H9 (cell line): ENCODE results near the gene DNAJB5. TPM values are rescaled to one million over a fixed set of nuclear protein-coding genes. Genes with fewer than 3 reads are reported as not detected.

Experiments used
- DNase-seq: peaks from one replicate; pipeline ENCODE4 v3.0.0-alpha.2; 2017
- H2AFZ ChIP-seq: one replicate; pipeline ENCODE4 v1.6.1; 2013; ENCODE audit warnings: mild to moderate bottlenecking, low read length, control low read depth, moderate library complexity
- H2AK5ac ChIP-seq: 2 replicates; pipeline ENCODE4 v1.6.1; 2013; ENCODE audit warnings: low read length, control low read depth, mixed read lengths; ENCODE audit not compliant: insufficient read length
- H2BK120ac ChIP-seq: one replicate; pipeline ENCODE4 v1.6.1; 2013; ENCODE audit warnings: low read depth, mild to moderate bottlenecking, low read length, control low read depth, inconsistent platforms; ENCODE audit not compliant: poor library complexity, severe bottlenecking
- H2BK12ac ChIP-seq: 2 replicates; pipeline ENCODE4 v1.6.1; 2013; ENCODE audit warnings: low read length, control low read depth, mixed read lengths, low read depth; ENCODE audit not compliant: insufficient read length
- H2BK15ac ChIP-seq: 2 replicates; pipeline ENCODE4 v1.6.1; 2013; ENCODE audit warnings: low read depth, low read length, control low read depth
- H2BK20ac ChIP-seq: one replicate; pipeline ENCODE4 v1.6.1; 2013; ENCODE audit warnings: low read depth, mild to moderate bottlenecking, low read length, control low read depth, inconsistent platforms; ENCODE audit not compliant: poor library complexity, severe bottlenecking
- H2BK5ac ChIP-seq: 2 replicates; pipeline ENCODE4 v1.6.1; 2013; ENCODE audit warnings: low read length, control low read depth, mixed read lengths; ENCODE audit not compliant: insufficient read length
- H3K14ac ChIP-seq: 2 replicates; pipeline ENCODE4 v1.6.1; 2013; ENCODE audit warnings: low read length, control low read depth; ENCODE audit not compliant: insufficient read depth
- H3K18ac ChIP-seq: 2 replicates; pipeline ENCODE4 v1.6.1; 2013; ENCODE audit warnings: low read depth, mild to moderate bottlenecking, mixed read lengths, low read length, control low read depth; ENCODE audit not compliant: insufficient read length
- H3K23ac ChIP-seq: 2 replicates; pipeline ENCODE4 v1.6.1; 2013; ENCODE audit warnings: low read length, control low read depth, mixed read lengths, low read depth; ENCODE audit not compliant: insufficient read length
- H3K23me2 ChIP-seq: 2 replicates; pipeline ENCODE4 v1.6.1; 2013; ENCODE audit warnings: low read depth, mild to moderate bottlenecking, mixed read lengths, low read length, control low read depth; ENCODE audit not compliant: insufficient read length, poor library complexity, severe bottlenecking
- H3K27ac ChIP-seq: 2 replicates; pipeline ENCODE4 v1.5.1; 2013; ENCODE audit warnings: low read length, control low read depth, mixed read lengths, low read depth; ENCODE audit not compliant: insufficient read length
- H3K27me3 ChIP-seq: 2 replicates; pipeline ENCODE4 v1.6.1; 2013; ENCODE audit warnings: low read length, control low read depth, inconsistent platforms; ENCODE audit not compliant: insufficient read depth
- H3K4ac ChIP-seq: 2 replicates; pipeline ENCODE4 v1.6.1; 2013; ENCODE audit warnings: low read depth, mild to moderate bottlenecking, control low read depth, inconsistent platforms, low read length, moderate library complexity
- H3K4me1 ChIP-seq: 2 replicates; pipeline ENCODE4 v1.6.1; 2013; ENCODE audit warnings: low read length, control low read depth, inconsistent platforms; ENCODE audit not compliant: insufficient read depth
- H3K4me2 ChIP-seq: 2 replicates; pipeline ENCODE4 v1.6.1; 2013; ENCODE audit warnings: low read length, control low read depth, mixed read lengths; ENCODE audit not compliant: insufficient read length, insufficient read depth
- H3K56ac ChIP-seq: 2 replicates; pipeline ENCODE4 v1.6.1; 2013; ENCODE audit warnings: low read depth, mild to moderate bottlenecking, mixed read lengths, low read length, control low read depth; ENCODE audit not compliant: insufficient read length
- H3K79me1 ChIP-seq: 2 replicates; pipeline ENCODE4 v1.6.1; 2013; ENCODE audit warnings: low read depth, mild to moderate bottlenecking, moderate library complexity, low read length, control low read depth, inconsistent platforms; ENCODE audit not compliant: insufficient read depth, poor library complexity, severe bottlenecking
- H3K79me2 ChIP-seq: 2 replicates; pipeline ENCODE4 v1.6.1; 2013; ENCODE audit warnings: low read length, control low read depth, inconsistent platforms; ENCODE audit not compliant: insufficient read depth
- H3K9ac ChIP-seq: 2 replicates; pipeline ENCODE4 v1.6.1; 2013; ENCODE audit warnings: low read length, control low read depth, mixed read lengths; ENCODE audit not compliant: insufficient read length; ENCODE audit errors: extremely low read depth
- H3K9me3 ChIP-seq: one replicate; pipeline ENCODE4 v1.6.1; 2013; ENCODE audit warnings: low read depth, low read length, inconsistent platforms; ENCODE audit not compliant: control insufficient read depth
- H3T11ph ChIP-seq: one replicate; pipeline ENCODE4 v1.6.1; 2013; ENCODE audit warnings: mild to moderate bottlenecking, low read length, control low read depth, inconsistent platforms
- H4K20me1 ChIP-seq: one replicate; pipeline ENCODE4 v1.6.1; 2013; ENCODE audit not compliant: control insufficient read depth, insufficient read length, insufficient read depth
- H4K5ac ChIP-seq: 2 replicates; pipeline ENCODE4 v1.6.1; 2013; ENCODE audit warnings: low read depth, mild to moderate bottlenecking, mixed read lengths, low read length, control low read depth; ENCODE audit not compliant: insufficient read length
- H4K8ac ChIP-seq: replicated peaks from 2 replicates; pipeline ENCODE4 v1.6.1; 2013; ENCODE audit warnings: low read length, control low read depth, mixed read lengths, low read depth; ENCODE audit not compliant: insufficient read length
- H4K91ac ChIP-seq: 2 replicates; pipeline ENCODE4 v1.6.1; 2013; ENCODE audit warnings: low read depth, mild to moderate bottlenecking, moderate library complexity, mixed read lengths, low read length, control low read depth; ENCODE audit not compliant: insufficient read length
- H3K27ac Mint-ChIP-seq, 3 experiments: 2 replicates in 2 of 3; 3 replicates in 1 of 3; pipeline ENCODE4 v1.8.0; 2020 to 2021; ENCODE audit warnings: mixed read lengths in 3 of 3, mild to moderate bottlenecking in 1 of 3, moderate library complexity in 1 of 3
- H3K27me3 Mint-ChIP-seq: 2 replicates; pipeline ENCODE4 v1.8.0; 2021; ENCODE audit warnings: low read depth, mild to moderate bottlenecking, moderate library complexity, mixed read lengths
- H3K36me3 Mint-ChIP-seq, 3 experiments: 2 replicates in 2 of 3; 3 replicates in 1 of 3; pipeline ENCODE4 v1.8.0; 2020 to 2021; ENCODE audit warnings: low read depth in 3 of 3, mixed read lengths in 3 of 3; ENCODE audit not compliant: insufficient read depth in 1 of 3
- H3K4me1 Mint-ChIP-seq, 2 experiments: 2 replicates each; pipeline ENCODE4 v1.8.0; 2020; ENCODE audit warnings: mixed read lengths in 2 of 2
- H3K4me3 Mint-ChIP-seq, 2 experiments: 2 replicates in 1 of 2; 3 replicates in 1 of 2; pipeline ENCODE4 v1.8.0; 2020 to 2021; ENCODE audit warnings: mild to moderate bottlenecking in 2 of 2, mixed read lengths in 2 of 2, moderate library complexity in 1 of 2
- H3K9me3 Mint-ChIP-seq, 2 experiments: 2 replicates in 1 of 2; 3 replicates in 1 of 2; pipeline ENCODE4 v1.8.0; 2020; ENCODE audit warnings: mild to moderate bottlenecking in 2 of 2, mixed read lengths in 2 of 2, moderate library complexity in 1 of 2
- CTCF ChIP-seq: fragments of 200-600 bp; sonication (generic); conservative IDR thresholded peaks from 3 replicates; pipeline ENCODE4 v1.8.0; 2021; ENCODE audit warnings: antibody characterized with exemption, mild to moderate bottlenecking
- WGBS: extraction: QIAGEN DNeasy Blood & Tissue Kit; methylation state at CpG from one replicate; pipeline ENCODE4 v1.1.7; 2013; ENCODE audit warnings: missing lambda C conversion rate, low lambda C conversion rate, mixed read lengths; ENCODE audit not compliant: insufficient read length; ENCODE audit errors: extremely low coverage; 5-methylcytosine and 5-hydroxymethylcytosine counted together
- total RNA-seq: library from RNA; stranded (reverse); gene quantifications from 2 replicates; pipeline ENCODE4 v1.2.1, GENCODE V29; 2021

Gene DNAJB5
- total RNA-seq, 1 experiment from 2014 or later = 38.9 TPM

- Histone ChIP-seq H3K23ac (no peak overlapping the region), H2AFZ (no peak overlapping the region), H2BK5ac (no peak overlapping the region), H4K5ac (no peak overlapping the region), H2BK20ac (no peak overlapping the region), H3K4me1 (no peaks in the 10 kb centered on the region), H3K79me2 (no peaks in the 10 kb centered on the region), H4K91ac (no peak overlapping the region), H3T11ph (no peak overlapping the region), H2BK15ac (no peak overlapping the region), H3K27me3 (no peaks in the 10 kb centered on the region), H3K9me3 (no peaks in the 10 kb centered on the region), H2BK120ac (no peak overlapping the region), H4K20me1 (no peaks in the 10 kb centered on the region), H3K9ac (no peak overlapping the region), H2BK12ac (no peak overlapping the region), H3K14ac (no peak overlapping the region), H3K56ac (no peak overlapping the region), H3K23me2 (no peaks in the 10 kb centered on the region), H3K4me2 (no peak overlapping the region), H3K27ac (no peak overlapping the region), H3K4ac (no peak overlapping the region), H3K18ac (no peak overlapping the region), H2AK5ac (no peak overlapping the region), H3K79me1 (no peaks in the 10 kb centered on the region), H4K8ac (no peak overlapping the region)
- DNase-seq = no peak
- H3K4me1 Mint-ChIP-seq = peaks cover 17 to 21% of the 10 kb centered on the region in 2 experiments
- H3K9me3 Mint-ChIP-seq = no peaks in the 10 kb centered on the region
- WGBS = no CpG with 5 or more reads among the region's 3 CpGs
- H3K36me3 Mint-ChIP-seq = peaks cover 10 to 37% (median 24%) of the 10 kb centered on the region in 3 experiments
- no peaks in the 10 kb centered on the region for H3K27me3 Mint-ChIP-seq
- no peak for TF ChIP-seq CTCF
- H3K4me3 Mint-ChIP-seq = no peak overlapping the region
- 0 out of 7 replicates have a peak overlapping the region, but pooled peaks of 1 of the 3 experiments have one; percentile 38 for H3K27ac Mint-ChIP-seq
These were observed 54.5 kb downstream of the DNAJB5 start for GRCh38 chr9:35044071-35044470.

Other genes with a start within 250 kb of the DNAJB5 start
- gene PHF24, start 31.5 kb upstream of the DNAJB5 start, total RNA-seq = 0.24 and 0.68 TPM in 2 replicates
- 407 and 409 TPM in 2 replicates for gene VCP, start 82.9 kb downstream of the DNAJB5 start, total RNA-seq
- 86.9 and 88.0 TPM in 2 replicates for gene FANCG, start 90.2 kb downstream of the DNAJB5 start, total RNA-seq
- 20.3 and 23.4 TPM in 2 replicates for gene PIGO, start 106.8 kb downstream of the DNAJB5 start, total RNA-seq
- 192 and 193 TPM in 2 replicates for gene STOML2, start 113.4 kb downstream of the DNAJB5 start, total RNA-seq
- 5.6 and 6.1 TPM in 2 replicates for gene ATOSB, start 126.1 kb downstream of the DNAJB5 start, total RNA-seq
- 43.5 and 48.2 TPM in 2 replicates for gene UNC13B, start 172.3 kb downstream of the DNAJB5 start, total RNA-seq